Measurements from ENCODE around the gene CFDP1. TPM values are rescaled to one million over a fixed set of nuclear protein-coding genes. Genes with fewer than 3 reads are reported as not detected.

The CFDP1 gene
- total RNA-seq, 1 donor from 2014 or later: 65.7 TPM

DNA sequence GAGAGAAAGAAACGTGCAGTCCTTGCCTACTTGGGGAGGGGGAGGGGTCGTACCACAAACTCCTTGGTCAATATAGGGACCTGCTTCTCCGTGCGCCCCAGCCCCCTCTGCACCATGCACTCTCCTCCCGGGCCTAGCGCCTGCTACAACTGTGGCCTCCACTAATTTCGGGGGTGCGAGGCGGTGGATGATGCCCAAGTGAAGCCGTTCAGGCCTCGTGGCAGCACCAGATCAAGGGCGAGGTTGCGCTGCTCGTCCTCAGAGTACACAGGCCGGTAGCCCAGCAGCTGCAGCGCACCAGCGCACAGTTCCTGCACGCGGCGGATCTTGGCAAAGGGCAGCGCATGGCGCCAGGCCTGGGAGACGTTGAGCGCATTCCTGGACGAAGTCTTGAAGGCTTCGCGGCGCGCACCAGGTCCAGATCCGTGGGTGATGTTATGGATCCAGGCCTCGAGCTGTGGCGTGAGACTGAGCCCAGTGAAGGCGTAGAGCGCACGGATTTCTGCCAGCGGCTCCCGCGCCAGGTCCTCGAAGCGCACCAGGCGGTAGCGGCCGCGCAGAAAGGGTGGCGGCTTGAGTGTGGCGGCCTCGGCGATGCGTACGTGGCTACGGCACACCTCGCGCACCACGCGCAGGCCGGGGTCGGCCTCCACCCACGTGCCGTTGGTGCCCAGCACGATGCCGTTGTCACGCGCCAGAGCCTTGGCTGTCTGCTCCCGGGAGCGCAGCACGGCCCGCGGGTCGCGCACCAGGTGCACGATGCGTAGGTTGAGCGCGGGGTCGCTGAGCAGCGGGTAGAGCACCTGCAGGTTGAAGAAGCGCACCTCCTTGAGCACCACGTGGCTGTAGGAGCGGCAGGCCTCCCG is 45.4 kb upstream of the CFDP1 start:
- Mint-ChIP-seq H3K4me1 (ENCODE audit: unreplicated experiment) (no peaks in the 10 kb centered on the region), H3K4me3 (ENCODE audit: unreplicated experiment) (no peak overlapping the region), H3K27ac (ENCODE audit: unreplicated experiment) (no peak overlapping the region), H3K9me3 (ENCODE audit: unreplicated experiment) (no peaks in the 10 kb centered on the region), H3K36me3 (ENCODE audit: low read depth, unreplicated experiment) (no peaks in the 10 kb centered on the region), H3K27me3 (ENCODE audit: unreplicated experiment) (no peaks in the 10 kb centered on the region)
- no peak for DNase-seq (ENCODE audit: low spot score)
- TF ChIP-seq, protein P1, sequence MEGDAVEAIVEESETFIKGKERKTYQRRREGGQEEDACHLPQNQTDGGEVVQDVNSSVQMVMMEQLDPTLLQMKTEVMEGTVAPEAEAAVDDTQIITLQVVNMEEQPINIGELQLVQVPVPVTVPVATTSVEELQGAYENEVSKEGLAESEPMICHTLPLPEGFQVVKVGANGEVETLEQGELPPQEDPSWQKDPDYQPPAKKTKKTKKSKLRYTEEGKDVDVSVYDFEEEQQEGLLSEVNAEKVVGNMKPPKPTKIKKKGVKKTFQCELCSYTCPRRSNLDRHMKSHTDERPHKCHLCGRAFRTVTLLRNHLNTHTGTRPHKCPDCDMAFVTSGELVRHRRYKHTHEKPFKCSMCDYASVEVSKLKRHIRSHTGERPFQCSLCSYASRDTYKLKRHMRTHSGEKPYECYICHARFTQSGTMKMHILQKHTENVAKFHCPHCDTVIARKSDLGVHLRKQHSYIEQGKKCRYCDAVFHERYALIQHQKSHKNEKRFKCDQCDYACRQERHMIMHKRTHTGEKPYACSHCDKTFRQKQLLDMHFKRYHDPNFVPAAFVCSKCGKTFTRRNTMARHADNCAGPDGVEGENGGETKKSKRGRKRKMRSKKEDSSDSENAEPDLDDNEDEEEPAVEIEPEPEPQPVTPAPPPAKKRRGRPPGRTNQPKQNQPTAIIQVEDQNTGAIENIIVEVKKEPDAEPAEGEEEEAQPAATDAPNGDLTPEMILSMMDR (IDR thresholded peaks at IDR 0.05; ENCODE audit: unreplicated experiment): no peak

DNA sequence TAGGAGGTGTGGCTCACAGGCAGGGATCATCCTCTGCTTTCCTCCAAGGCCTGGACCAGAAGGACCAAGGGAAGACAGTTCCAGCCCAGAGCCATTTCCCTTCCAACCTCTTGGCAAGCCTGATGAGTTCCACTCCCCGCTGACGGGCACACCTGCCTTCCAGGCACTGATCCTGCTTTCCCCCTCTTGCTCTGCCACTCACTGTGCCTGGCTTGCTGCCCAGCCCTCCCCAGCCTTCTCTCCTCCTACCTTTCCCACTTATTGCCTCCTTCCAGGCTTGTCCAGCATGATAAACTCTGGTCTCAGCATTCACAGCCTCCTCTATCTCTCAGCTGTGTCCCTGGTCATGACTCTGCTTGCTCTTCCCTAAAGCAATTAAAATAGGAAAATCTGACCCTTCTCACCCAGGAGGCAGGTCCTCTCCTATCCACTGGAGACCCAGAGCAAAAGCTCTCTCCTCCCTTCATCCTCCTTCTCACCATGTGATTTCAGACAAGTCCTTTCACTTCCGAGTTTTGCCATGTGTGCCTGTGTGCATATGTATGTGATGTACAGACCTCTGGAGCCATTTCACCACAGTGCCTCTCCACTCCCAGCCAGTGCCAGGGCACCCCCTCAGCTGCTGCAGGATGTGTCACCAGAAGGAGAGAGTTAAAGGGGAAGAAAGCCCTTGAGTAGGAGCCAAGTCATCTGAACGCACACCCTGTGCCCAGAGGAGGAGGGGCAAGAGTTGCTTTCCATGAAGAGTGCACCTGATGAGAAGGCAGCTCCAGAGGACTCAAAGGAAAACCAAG is 44.6 kb upstream of the CFDP1 start:
- Mint-ChIP-seq H3K9me3 (ENCODE audit: unreplicated experiment) (no peaks in the 10 kb centered on the region), H3K36me3 (ENCODE audit: low read depth, unreplicated experiment) (no peaks in the 10 kb centered on the region), H3K27ac (ENCODE audit: unreplicated experiment) (peak overlapping the region; percentile 28), H3K4me1 (ENCODE audit: unreplicated experiment) (no peaks in the 10 kb centered on the region), H3K27me3 (ENCODE audit: unreplicated experiment) (no peaks in the 10 kb centered on the region), H3K4me3 (ENCODE audit: unreplicated experiment) (peak overlapping the region; percentile 12)
- DNase-seq (ENCODE audit: low spot score): no peak
- TF ChIP-seq, protein P1 (IDR thresholded peaks at IDR 0.05; ENCODE audit: unreplicated experiment): no peak

DNA sequence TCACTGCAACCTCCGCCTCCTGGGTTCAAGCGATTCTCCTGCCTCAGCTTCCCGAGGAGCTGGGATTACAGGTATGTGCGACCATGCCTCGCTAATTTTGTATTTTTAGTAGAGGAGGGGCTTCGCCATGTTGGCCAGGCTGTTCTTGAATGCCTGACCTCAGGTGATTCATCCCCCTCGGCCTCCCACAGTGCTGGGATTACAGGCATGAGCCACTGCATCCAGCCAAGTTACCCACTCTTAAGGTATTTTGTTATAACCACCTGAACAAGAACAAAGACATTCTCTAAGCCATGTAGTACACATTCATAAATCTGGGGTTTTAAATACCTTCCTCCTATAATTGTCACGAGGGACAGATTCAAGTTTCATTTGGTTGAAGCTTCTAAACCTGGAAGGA is 43.5 kb upstream of the CFDP1 start:
- Mint-ChIP-seq H3K36me3 (ENCODE audit: low read depth, unreplicated experiment) (no peaks in the 10 kb centered on the region), H3K4me3 (ENCODE audit: unreplicated experiment) (no peak overlapping the region), H3K9me3 (ENCODE audit: unreplicated experiment) (no peaks in the 10 kb centered on the region), H3K27ac (ENCODE audit: unreplicated experiment) (no peak overlapping the region), H3K4me1 (ENCODE audit: unreplicated experiment) (no peaks in the 10 kb centered on the region), H3K27me3 (ENCODE audit: unreplicated experiment) (peaks cover 4% of the 10 kb centered on the region)
- TF ChIP-seq, protein P1 (IDR thresholded peaks at IDR 0.05; ENCODE audit: unreplicated experiment): no peak
- no peak for DNase-seq (ENCODE audit: low spot score)

DNA sequence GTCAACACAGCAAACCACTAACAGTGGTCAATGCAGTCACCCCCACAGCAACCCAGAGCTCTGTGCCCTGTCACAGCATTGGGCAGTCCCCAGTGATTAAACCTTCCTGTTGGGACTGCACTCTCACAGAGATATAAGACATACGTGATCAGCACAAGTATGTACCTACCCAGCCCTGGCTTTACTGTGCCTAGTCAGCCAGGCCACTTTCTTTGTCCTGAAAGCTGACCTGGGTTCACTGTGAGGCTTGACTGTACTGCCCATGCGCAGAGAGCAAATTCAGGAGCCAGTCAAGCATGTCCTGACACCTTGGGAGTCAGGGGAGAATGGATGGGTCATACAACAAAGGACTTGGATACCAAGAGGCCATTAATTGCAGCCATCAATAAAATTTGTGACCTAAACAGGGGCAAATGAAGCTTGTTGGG is 42.1 kb upstream of the CFDP1 start:
- H3K36me3 Mint-ChIP-seq (ENCODE audit: low read depth, unreplicated experiment): no peaks in the 10 kb centered on the region
- TF ChIP-seq, protein P1 (IDR thresholded peaks at IDR 0.05; ENCODE audit: unreplicated experiment): no peak
- H3K27ac Mint-ChIP-seq (ENCODE audit: unreplicated experiment): no peak overlapping the region
- H3K4me3 Mint-ChIP-seq (ENCODE audit: unreplicated experiment): no peak overlapping the region
- H3K4me1 Mint-ChIP-seq (ENCODE audit: unreplicated experiment): no peaks in the 10 kb centered on the region
- H3K9me3 Mint-ChIP-seq (ENCODE audit: unreplicated experiment): no peaks in the 10 kb centered on the region
- peaks cover 6% of the 10 kb centered on the region for H3K27me3 Mint-ChIP-seq (ENCODE audit: unreplicated experiment)
- no peak for DNase-seq (ENCODE audit: low spot score)
